Measurements from ENCODE around the gene SMC3.

SMC3 gene

GRCh38 chr10:110546077-110546476 lies 21.4 kb upstream of the SMC3 start:
- no peak for DNase-seq (ENCODE audit: low read depth)
- no peak overlapping the region for H3K4me3 ChIP-seq (ENCODE audit: control insufficient read depth, low read depth, low read length)
- TF ChIP-seq CTCF (IDR thresholded peaks at IDR 0.05; ENCODE audit: control insufficient read depth, insufficient read depth, low read depth, low read length, missing control alignments) = no peak

- TF ChIP-seq CTCF (IDR thresholded peaks at IDR 0.05; ENCODE audit: control insufficient read depth, insufficient read depth, low read depth, low read length, missing control alignments) = no peak
- H3K4me3 ChIP-seq (ENCODE audit: control insufficient read depth, low read depth, low read length) = no peak overlapping the region
- no peak for DNase-seq (ENCODE audit: low read depth)
These were observed 20.9 kb upstream of the SMC3 start for GRCh38 chr10:110546499-110547110.

- no peak overlapping the region for H3K4me3 ChIP-seq (ENCODE audit: control insufficient read depth, low read depth, low read length)
- no peak for DNase-seq (ENCODE audit: low read depth)
- peak; percentile 72 for TF ChIP-seq CTCF (IDR thresholded peaks at IDR 0.05; ENCODE audit: control insufficient read depth, insufficient read depth, low read depth, low read length, missing control alignments)
These were observed 20.2 kb upstream of the SMC3 start for GRCh38 chr10:110547139-110547761.

GRCh38 chr10:110548002-110548401 lies 19.5 kb upstream of the SMC3 start:
- no peak for TF ChIP-seq CTCF (IDR thresholded peaks at IDR 0.05; ENCODE audit: control insufficient read depth, insufficient read depth, low read depth, low read length, missing control alignments)
- H3K4me3 ChIP-seq (ENCODE audit: control insufficient read depth, low read depth, low read length) = no peak overlapping the region
- DNase-seq (ENCODE audit: low read depth) = no peak

GRCh38 chr10:110549211-110549610 lies 18.3 kb upstream of the SMC3 start:
- TF ChIP-seq CTCF (IDR thresholded peaks at IDR 0.05; ENCODE audit: control insufficient read depth, insufficient read depth, low read depth, low read length, missing control alignments) = no peak
- no peak overlapping the region for H3K4me3 ChIP-seq (ENCODE audit: control insufficient read depth, low read depth, low read length)
- no peak for DNase-seq (ENCODE audit: low read depth)

- no peak for TF ChIP-seq CTCF (IDR thresholded peaks at IDR 0.05; ENCODE audit: control insufficient read depth, insufficient read depth, low read depth, low read length, missing control alignments)
- no peak for DNase-seq (ENCODE audit: low read depth)
- H3K4me3 ChIP-seq (ENCODE audit: control insufficient read depth, low read depth, low read length) = no peak overlapping the region
These were observed 13.6 kb upstream of the SMC3 start for GRCh38 chr10:110553905-110554304.
